OCI-LY1 (cell line): ENCODE data around the gene GOLGA8S.

Source experiments
- CTCF ChIP-seq: fragments of 200-600 bp; sonication (generic), shearing (Covaris generic); IDR thresholded peaks from 2 replicates; pipeline ENCODE4 v1.5.1; 2017; ENCODE audit warnings: mild to moderate bottlenecking, antibody characterized with exemption, low read length, moderate library complexity, mixed read lengths
- EZH2 ChIP-seq: fragments of 200-600 bp; sonication (generic), shearing (Covaris generic); IDR thresholded peaks from 2 replicates; pipeline ENCODE4 v1.8.0; 2017; ENCODE audit warnings: borderline replicate concordance, mixed run types, mild to moderate bottlenecking, antibody characterized with exemption, low read length, moderate library complexity, mixed read lengths

DNA sequence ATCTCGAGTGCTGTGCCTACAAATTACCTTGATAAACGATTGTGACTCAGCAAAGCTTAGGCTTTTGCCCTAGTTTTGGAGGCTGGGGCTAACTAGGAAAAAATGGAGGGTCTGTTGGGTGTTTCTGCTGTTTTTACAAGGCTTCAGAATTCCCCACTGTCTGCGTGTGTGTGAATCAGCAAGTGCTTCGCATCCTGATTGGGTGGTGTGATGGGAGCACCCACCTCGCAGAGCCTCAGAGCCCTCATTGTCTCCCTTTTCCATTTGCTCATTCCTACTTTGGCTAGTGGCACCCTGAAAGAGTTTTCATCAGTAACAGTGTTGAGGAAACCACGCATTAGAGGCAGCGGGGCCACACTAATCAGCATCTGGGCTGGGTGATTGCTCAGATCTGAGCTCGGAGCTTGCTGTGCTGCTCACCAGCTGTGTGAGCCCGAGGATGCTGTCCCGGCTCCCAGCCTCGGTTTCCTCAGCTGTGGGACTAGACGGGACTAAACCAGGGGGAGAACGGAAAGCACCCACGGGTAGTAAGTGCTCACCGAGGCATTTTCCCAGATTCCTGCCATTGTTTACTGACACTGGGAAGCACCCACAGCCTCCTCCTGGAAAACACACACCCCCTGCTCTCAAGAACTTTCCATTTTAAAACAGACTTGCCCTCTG, 40.6 kb downstream of the GOLGA8S start:
- TF ChIP-seq CTCF, result no peak
- TF ChIP-seq EZH2, result no peak
